HepG2 (cell line): ENCODE measurements around the gene MYADML2. TPM values are rescaled to one million over a fixed set of nuclear protein-coding genes. Genes with fewer than 3 reads are reported as not detected.

Experiments
- CC2D1A ChIP-seq: sonication (generic); formaldehyde crosslinking; IDR thresholded peaks from 2 replicates; pipeline ENCODE4 v1.8.1; 2023; ENCODE audit warnings: mild to moderate bottlenecking, missing genetic modification reagents
- GATAD2A ChIP-seq: IDR thresholded peaks from 2 replicates; pipeline ENCODE4 v1.6.1; 2016
- JARID2 ChIP-seq: sonication (generic); formaldehyde crosslinking; IDR thresholded peaks from 2 replicates; pipeline ENCODE4 v1.8.1; 2023; ENCODE audit warnings: missing genetic modification reagents, inconsistent platforms; ENCODE audit not compliant: insufficient replicate concordance
- KDM4B ChIP-seq: sonication (generic); formaldehyde crosslinking; IDR thresholded peaks from 2 replicates; pipeline ENCODE4 v1.4.0; 2020; ENCODE audit warnings: missing genetic modification reagents
- KDM5B ChIP-seq: sonication (generic); formaldehyde crosslinking; IDR thresholded peaks from 2 replicates; pipeline ENCODE4 v1.4.0; 2020; ENCODE audit warnings: missing genetic modification reagents, mild to moderate bottlenecking, borderline replicate concordance
- MXI1 ChIP-seq: IDR thresholded peaks from 3 replicates; pipeline ENCODE4 v1.6.1; 2012; ENCODE audit warnings: low read depth, low read length, inconsistent platforms, borderline replicate concordance
- NBN ChIP-seq: fragments of 450-650 bp; conservative IDR thresholded peaks from 2 replicates; pipeline ENCODE4 v1.6.1; 2017
- NONO ChIP-seq, 2 experiments: fragments of 450-650 bp in 1 of 2; sonication (generic) in 1 of 2; formaldehyde crosslinking in 1 of 2; IDR thresholded peaks in 1 of 2; conservative IDR thresholded peaks in 1 of 2; 2 replicates each; pipeline versions ENCODE4 v1.6.1 to v1.8.0; 2017 to 2022; ENCODE audit warnings: mild to moderate bottlenecking in 1 of 2, missing genetic modification reagents in 1 of 2, moderate library complexity in 1 of 2
- NR2F6 ChIP-seq, 2 experiments: IDR thresholded peaks; 2 replicates each; pipeline ENCODE4 v1.6.1; 2016; ENCODE audit warnings: antibody characterized with exemption in 1 of 2, mild to moderate bottlenecking in 1 of 2
- PHF20 ChIP-seq: sonication (generic); formaldehyde crosslinking; IDR thresholded peaks from 2 replicates; pipeline ENCODE4 v1.5.0; 2020; ENCODE audit warnings: mild to moderate bottlenecking, missing genetic modification reagents
- RBM39 ChIP-seq: fragments of 200-400 bp; formaldehyde crosslinking; IDR thresholded peaks from one replicate; pipeline ENCODE4 v1.6.1; 2018; ENCODE audit warnings: antibody characterized with exemption, mild to moderate bottlenecking, low read depth, low read length; ENCODE audit not compliant: poor library complexity, severe bottlenecking
- SAFB2 ChIP-seq: sonication (generic); formaldehyde crosslinking; IDR thresholded peaks from 2 replicates; pipeline ENCODE4 v1.5.1; 2020; ENCODE audit warnings: missing genetic modification reagents, low read depth, mild to moderate bottlenecking, borderline replicate concordance
- SETDB1 ChIP-seq: sonication (generic); formaldehyde crosslinking; IDR thresholded peaks from 2 replicates; pipeline ENCODE4 v1.5.1; 2020; ENCODE audit warnings: missing genetic modification reagents, mild to moderate bottlenecking, borderline replicate concordance
- SIX1 ChIP-seq: sonication (generic); formaldehyde crosslinking; IDR thresholded peaks from 2 replicates; pipeline ENCODE4 v1.4.0; 2020; ENCODE audit warnings: missing genetic modification reagents, borderline replicate concordance
- STAT5B ChIP-seq: sonication (generic); formaldehyde crosslinking; IDR thresholded peaks from 2 replicates; pipeline ENCODE4 v1.4.0; 2020; ENCODE audit warnings: missing genetic modification reagents
- ZBTB49 ChIP-seq: sonication (generic); formaldehyde crosslinking; IDR thresholded peaks from 2 replicates; pipeline ENCODE4 v1.4.0; 2020; ENCODE audit warnings: missing genetic modification reagents, borderline replicate concordance
- ZFP91 ChIP-seq: sonication (generic); formaldehyde crosslinking; IDR thresholded peaks from 2 replicates; pipeline ENCODE4 v1.9.0; 2022; ENCODE audit warnings: missing genetic modification reagents, mild to moderate bottlenecking, borderline replicate concordance
- ZNF225 ChIP-seq: sonication (generic); formaldehyde crosslinking; IDR thresholded peaks from 2 replicates; pipeline ENCODE4 v1.4.0; 2020; ENCODE audit warnings: mild to moderate bottlenecking, missing genetic modification reagents
- ZNF326 ChIP-seq: sonication (generic); formaldehyde crosslinking; IDR thresholded peaks from 2 replicates; pipeline ENCODE4 v1.4.0; 2020; ENCODE audit warnings: missing genetic modification reagents, borderline replicate concordance
- ZNF350 ChIP-seq: sonication (generic); formaldehyde crosslinking; IDR thresholded peaks from 2 replicates; pipeline ENCODE4 v1.4.0; 2020; ENCODE audit warnings: mild to moderate bottlenecking, low read depth, missing genetic modification reagents, borderline replicate concordance
- ZNF513 ChIP-seq: sonication (generic); formaldehyde crosslinking; conservative IDR thresholded peaks from 2 replicates; pipeline ENCODE4 v1.5.0; 2020; ENCODE audit warnings: missing genetic modification reagents
- ZNF556 ChIP-seq: sonication (generic); formaldehyde crosslinking; IDR thresholded peaks from 2 replicates; pipeline ENCODE4 v1.4.0; 2020; ENCODE audit warnings: mild to moderate bottlenecking, missing genetic modification reagents, borderline replicate concordance
- ZNF598 ChIP-seq: sonication (generic); formaldehyde crosslinking; IDR thresholded peaks from 2 replicates; pipeline ENCODE4 v1.5.1; 2020; ENCODE audit warnings: mild to moderate bottlenecking, missing genetic modification reagents, borderline replicate concordance
- ZNF672 ChIP-seq: sonication (generic); formaldehyde crosslinking; IDR thresholded peaks from 2 replicates; pipeline ENCODE4 v1.8.1; 2022; ENCODE audit warnings: missing genetic modification reagents
- polyA plus RNA-seq, 8 experiments: library from polyadenylated mRNA; depleted of rRNA in 3 of 8; stranded (reverse) in 7 of 8; unstranded in 1 of 8; fragments of >200 nt; fragmentation: Illumina TruSeq in 4 of 8; extraction: Trizol in 4 of 8; gene quantifications; 2 replicates each; pipeline versions ENCODE4 v1.2.1 to v1.2.3, GENCODE V29; 2011 to 2016; ENCODE audit warnings: low read depth in 4 of 8, missing spikeins in 1 of 8, mixed read lengths in 1 of 8; ENCODE audit not compliant: insufficient read depth in 1 of 8
- total RNA-seq, 5 experiments: library from RNA; depleted of rRNA; stranded (reverse); fragments of >200 nt; fragmentation: Illumina TruSeq; extraction: Trizol; gene quantifications; 2 replicates each; pipeline ENCODE4 v1.2.3, GENCODE V29; 2016; ENCODE audit warnings: low read depth in 1 of 5

The MYADML2 gene
- total and polyA plus RNA-seq, 2 of the 13 experiments (the other 11 are each of a cell fraction or from before 2014, with no cell fraction given) = not detected

GRCh38 chr17:81995463-81996231 is 48.6 kb upstream of the MYADML2 start (continued):
- TF ChIP-seq ZNF672 (no peak), ZNF326 (CRISPR knock-in tag) (peak; percentile 81; the same call in 1 of the 2 replicates), MXI1 (peak; percentile 46; the same call in 1 of the 3 replicates), PHF20 (CRISPR knock-in tag) (no peak), ZNF513 (CRISPR knock-in tag) (no peak), CC2D1A (CRISPR knock-in tag) (no peak), NONO (IDR thresholded peaks at IDR 0.05) (no peak), NONO (CRISPR knock-in tag; conservative IDR thresholded peaks at IDR 0.05) (peak; percentile 90), SAFB2 (CRISPR knock-in tag) (no peak; the same call in 1 of the 2 replicates), NBN (no peak), SETDB1 (CRISPR knock-in tag) (no peak), ZNF598 (peak; percentile 94; the same call in 1 of the 2 replicates), KDM5B (CRISPR knock-in tag) (peak; percentile 74), STAT5B (CRISPR knock-in tag) (peak; percentile 89), ZFP91 (CRISPR knock-in tag) (peak; percentile 92; the same call in 1 of the 2 replicates), RBM39 (peak; percentile 92), ZNF225 (CRISPR knock-in tag) (peak; percentile 86; the same call in 1 of the 2 replicates), NR2F6 (IDR thresholded peaks at IDR 0.05) (0 out of 2 replicates have a peak, but pooled peaks have one; percentile 12), NR2F6 (CRISPR knock-in tag; IDR thresholded peaks at IDR 0.05) (peak; percentile 58; the same call in 1 of the 2 replicates), JARID2 (peak; percentile 19), ZNF556 (CRISPR knock-in tag) (no peak), ZBTB49 (no peak), SIX1 (CRISPR knock-in tag) (no peak), KDM4B (CRISPR knock-in tag) (peak; percentile 90), ZNF350 (CRISPR knock-in tag) (no peak; the same call in none of the 2 replicates), GATAD2A (CRISPR knock-in tag) (peak; percentile 54)
